ENCODE results near the gene GAS6. TPM values are rescaled to one million over a fixed set of nuclear protein-coding genes. Genes with fewer than 3 reads are reported as not detected.

GAS6 gene
- total RNA-seq, 1 experiment from 2014 or later, result 28.1 TPM

- Histone ChIP-seq H3K27me3 (ENCODE audit: control insufficient read depth, insufficient read depth, low read length) (no peaks in the 10 kb centered on the region), H3K4me1 (ENCODE audit: control insufficient read depth, insufficient read depth, low read length) (no peaks in the 10 kb centered on the region), H3K27ac (ENCODE audit: low read length) (no peak overlapping the region), H3K4me3 (ENCODE audit: low read depth in 2 of 2, low read length in 2 of 2) (no peak overlapping the region), H3K36me3 (ENCODE audit: control insufficient read depth, insufficient read depth, low read length) (no peaks in the 10 kb centered on the region), H3K9me3 (ENCODE audit: control insufficient read depth, insufficient read depth, low read depth, low read length) (no peaks in the 10 kb centered on the region)
- BruUV-seq (replicated peaks), result no TSS peak
- intact Hi-C loops (cut with micrococcal nuclease; ENCODE audit: unreplicated experiment), result no loop called here
- ChIA-PET POLR2A (no interaction called here), CTCF (no interaction called here)
- TF ChIP-seq REST (IDR thresholded peaks at IDR 0.05; ENCODE audit: insufficient read depth in 1 of 2, low read depth in 2 of 2, low read length in 1 of 2) (no peak), POLR2AphosphoS5 (IDR thresholded peaks at IDR 0.05; ENCODE audit: low read depth, low read length) (no peak), CTCF (IDR thresholded peaks at IDR 0.05) (no peak), TCF7L2 (IDR thresholded peaks at IDR 0.05; ENCODE audit: low read depth, low read length) (no peak), SIN3A (IDR thresholded peaks at IDR 0.05; ENCODE audit: borderline replicate concordance, insufficient read depth, low read depth, low read length) (no peak)
- in situ Hi-C loops (cut with HindIII; ENCODE audit: low pct_unique_long_range_greater_than_20kb, low sequenced_read_pairs), result no loop called here
- DNase-seq (ENCODE audit: low read depth, low spot score) (no peak), ATAC-seq (no peak)
These were observed 44.0 kb upstream of the GAS6 start for GRCh38 chr13:113907635-113908617.

GRCh38 chr13:113906571-113906970, 42.7 kb upstream of the GAS6 start:
- CTCF ChIA-PET, result no interaction called here
- DNase-seq (ENCODE audit: low read depth, low spot score) (no peak), ATAC-seq (no peak)
- POLR2A ChIA-PET, result no interaction called here
- H3K9me3 ChIP-seq (ENCODE audit: control insufficient read depth, insufficient read depth, low read depth, low read length), result no peaks in the 10 kb centered on the region
- intact Hi-C loops (cut with micrococcal nuclease; ENCODE audit: unreplicated experiment), result no loop called here
- H3K4me1 ChIP-seq (ENCODE audit: control insufficient read depth, insufficient read depth, low read length), result no peaks in the 10 kb centered on the region
- TF ChIP-seq CTCF (IDR thresholded peaks at IDR 0.05), result no peak
- TF ChIP-seq TCF7L2 (IDR thresholded peaks at IDR 0.05; ENCODE audit: low read depth, low read length), result no peak
- TF ChIP-seq POLR2AphosphoS5 (IDR thresholded peaks at IDR 0.05; ENCODE audit: low read depth, low read length), result no peak
- TF ChIP-seq REST (IDR thresholded peaks at IDR 0.05; ENCODE audit: insufficient read depth in 1 of 2, low read depth in 2 of 2, low read length in 1 of 2), result no peak
- no peak for TF ChIP-seq SIN3A (IDR thresholded peaks at IDR 0.05; ENCODE audit: borderline replicate concordance, insufficient read depth, low read depth, low read length)
- H3K27me3 ChIP-seq (ENCODE audit: control insufficient read depth, insufficient read depth, low read length), result no peaks in the 10 kb centered on the region
- H3K27ac ChIP-seq (ENCODE audit: low read length), result no peak overlapping the region
- in situ Hi-C loops (cut with HindIII; ENCODE audit: low pct_unique_long_range_greater_than_20kb, low sequenced_read_pairs), result no loop called here
- H3K36me3 ChIP-seq (ENCODE audit: control insufficient read depth, insufficient read depth, low read length), result no peaks in the 10 kb centered on the region
- H3K4me3 ChIP-seq (ENCODE audit: low read depth in 2 of 2, low read length in 2 of 2), result no peak overlapping the region
- BruUV-seq (replicated peaks), result no TSS peak
